T-helper 1 cell treated with Interleukin-12 subunit alpha and Interleukin-12 subunit beta and Interleukin-4 antibody, amounts not matched to agents 30 ng/mL and 1 ng/mL, for 36 hours (primary cell): ENCODE results near the gene CEP44. TPM values are rescaled to one million over a fixed set of nuclear protein-coding genes. Genes with fewer than 3 reads are reported as not detected.
"Not testable (repeated sequence)": the region's sequence is repeated elsewhere in the genome, so short reads cannot be mapped to it uniquely, and the experiment has no call there.

ENCODE experiments used
- intact Hi-C: fragments of 100-400 bp; cut with micrococcal nuclease; formaldehyde crosslinking; loops from one replicate; pipeline ENCODE4 v1.15.1; 2024
- total RNA-seq: library from RNA; stranded (reverse); gene quantifications from 2 replicates; pipeline ENCODE4 v1.2.3, GENCODE V29; 2022

Gene CEP44, protein sequence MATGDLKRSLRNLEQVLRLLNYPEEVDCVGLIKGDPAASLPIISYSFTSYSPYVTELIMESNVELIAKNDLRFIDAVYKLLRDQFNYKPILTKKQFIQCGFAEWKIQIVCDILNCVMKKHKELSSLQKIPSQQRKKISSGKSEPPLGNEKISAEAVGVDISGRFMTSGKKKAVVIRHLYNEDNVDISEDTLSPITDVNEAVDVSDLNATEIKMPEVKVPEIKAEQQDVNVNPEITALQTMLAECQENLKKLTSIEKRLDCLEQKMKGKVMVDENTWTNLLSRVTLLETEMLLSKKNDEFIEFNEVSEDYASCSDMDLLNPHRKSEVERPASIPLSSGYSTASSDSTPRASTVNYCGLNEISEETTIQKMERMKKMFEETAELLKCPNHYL
- total RNA-seq = 15.2 and 15.6 TPM in 2 replicates

DNA sequence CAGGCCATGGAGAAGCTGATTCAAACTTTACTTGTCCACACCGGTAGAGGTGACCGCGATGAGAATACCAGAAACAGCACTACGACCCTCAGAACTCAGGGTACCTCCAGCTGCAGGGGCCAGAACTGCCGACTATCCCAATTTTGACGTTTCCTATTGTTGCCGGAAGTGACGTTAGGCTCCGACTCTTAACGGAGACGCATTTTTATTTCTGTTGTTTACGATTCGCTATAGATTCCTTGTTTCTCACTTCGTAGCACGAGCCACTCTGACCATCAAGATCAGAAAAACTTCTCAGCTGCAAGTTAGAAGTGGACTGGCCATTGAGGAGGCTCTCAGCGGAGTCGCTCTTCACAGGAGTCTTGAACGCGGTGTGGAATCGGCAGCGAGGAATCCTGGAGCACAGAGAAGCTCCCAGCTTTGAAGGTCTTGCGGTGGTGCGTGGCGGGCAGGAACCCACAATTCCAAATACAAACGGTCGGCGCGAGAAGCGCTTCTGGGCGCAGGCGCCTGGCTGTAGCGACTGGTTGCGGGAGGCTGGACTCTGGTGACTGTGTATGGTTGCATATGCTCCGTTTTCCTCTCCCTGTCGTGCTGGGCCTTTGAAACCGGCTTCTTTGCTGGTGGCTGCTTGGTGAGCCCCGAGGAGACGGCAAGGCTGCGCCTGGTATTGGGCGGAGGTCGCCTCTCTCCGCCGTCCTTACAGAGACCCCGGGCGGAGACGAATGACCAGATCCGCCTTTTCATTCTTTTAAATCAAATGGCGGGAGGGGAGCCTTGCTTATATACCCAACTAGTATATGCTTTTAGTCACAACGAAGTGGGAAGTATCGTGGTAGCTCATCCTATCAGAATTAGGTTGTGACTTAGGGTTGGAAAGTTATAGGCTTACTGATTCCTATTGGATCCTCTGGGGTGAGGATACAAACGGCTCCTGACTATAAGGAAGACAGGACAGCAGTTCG is at the start of gene CEP44, which contains the start of gene FBXO8:
CEP44 (plus strand) TSS at position 405 of the 965 bp plus-strand sequence. CDS start 15,211 bp downstream, outside the sequence.
FBXO8 (minus strand) TSS at position 161 of the 965 bp plus-strand sequence. CDS start 20,575 bp downstream, outside the sequence.
- intact Hi-C loops = loop anchor here (1.0 to 10.0 kb wide), 12 partner anchors 36 to 1912 kb away; partner anchors contain the start of genes HMGB2, HPGD, SAP30 and SPATA4

DNA sequence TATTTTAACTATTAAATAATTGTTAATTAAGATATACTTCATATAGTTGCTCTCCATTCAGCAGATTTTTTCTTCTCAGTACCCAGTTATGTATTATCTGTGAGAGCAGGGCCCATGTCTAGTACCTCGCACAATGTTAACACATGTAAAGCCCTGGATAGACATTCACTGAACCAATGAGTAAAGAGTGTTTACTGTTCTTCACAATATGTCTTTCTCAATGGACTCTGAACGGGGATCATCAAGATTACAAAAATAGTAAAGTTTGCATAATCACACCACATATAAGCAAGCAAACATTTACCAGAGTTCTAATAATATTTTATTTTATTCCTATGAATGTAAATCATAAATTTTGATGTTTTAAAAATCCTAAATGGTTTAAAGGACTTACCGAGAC is 47.4 kb upstream of the CEP44 start:
- intact Hi-C loops = no loop called here

DNA sequence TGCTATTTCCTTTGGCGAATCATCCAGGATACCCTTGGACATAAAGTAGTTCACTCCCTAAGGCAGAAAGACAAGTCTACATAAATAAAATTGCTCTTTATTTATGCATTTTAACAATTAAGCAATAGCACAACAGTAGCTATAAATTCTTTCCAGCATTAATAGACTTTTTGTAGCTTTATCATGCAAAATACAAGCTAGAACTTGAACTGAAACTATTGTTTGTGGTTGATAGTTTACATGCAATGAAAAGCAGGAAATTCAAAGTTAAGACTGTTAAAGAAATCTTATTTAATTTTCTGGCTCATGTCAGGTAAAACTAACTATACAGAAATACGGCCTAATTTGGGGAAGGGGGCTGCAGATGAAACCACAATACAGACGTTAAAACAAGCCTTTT is 42.5 kb upstream of the CEP44 start:
- intact Hi-C loops = no loop called here

DNA sequence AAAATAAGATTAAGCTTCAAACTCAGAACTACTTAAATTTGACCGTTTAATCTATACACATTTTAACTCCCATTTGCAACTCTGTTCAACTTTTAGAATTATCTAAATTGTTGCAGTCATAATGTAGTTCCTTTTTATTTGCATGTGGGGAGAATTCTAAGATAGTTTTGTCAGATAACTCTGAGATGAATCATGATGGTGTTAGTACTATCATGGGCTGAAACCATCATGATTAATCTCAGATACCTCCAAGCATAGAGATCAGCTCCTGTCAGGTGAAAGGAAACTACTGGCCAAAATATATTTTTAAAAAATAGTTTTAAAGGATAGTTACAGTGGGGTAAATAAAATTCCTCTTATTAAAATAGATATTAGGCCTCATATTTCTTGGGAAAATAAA is 39.3 kb upstream of the CEP44 start:
- intact Hi-C loops = no loop called here

DNA sequence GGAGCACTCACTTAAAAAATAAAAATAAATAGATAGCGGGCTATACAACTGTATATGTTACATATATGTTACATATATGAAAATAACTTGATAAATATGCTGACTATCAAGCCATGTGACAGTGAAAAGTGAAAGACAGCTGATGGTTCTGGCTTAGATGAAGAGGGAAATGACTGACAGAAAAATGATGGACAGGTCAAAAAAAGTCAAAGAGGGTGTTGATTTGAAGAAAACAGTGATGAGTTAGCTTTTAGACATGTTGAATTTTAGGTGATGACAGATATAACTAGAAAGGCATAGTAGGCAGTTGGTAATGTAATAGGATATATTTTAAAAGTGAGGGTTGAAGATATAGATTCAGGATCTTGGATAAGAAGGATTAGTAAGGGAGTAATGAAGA is 38.0 kb upstream of the CEP44 start:
- intact Hi-C loops = no loop called here

DNA sequence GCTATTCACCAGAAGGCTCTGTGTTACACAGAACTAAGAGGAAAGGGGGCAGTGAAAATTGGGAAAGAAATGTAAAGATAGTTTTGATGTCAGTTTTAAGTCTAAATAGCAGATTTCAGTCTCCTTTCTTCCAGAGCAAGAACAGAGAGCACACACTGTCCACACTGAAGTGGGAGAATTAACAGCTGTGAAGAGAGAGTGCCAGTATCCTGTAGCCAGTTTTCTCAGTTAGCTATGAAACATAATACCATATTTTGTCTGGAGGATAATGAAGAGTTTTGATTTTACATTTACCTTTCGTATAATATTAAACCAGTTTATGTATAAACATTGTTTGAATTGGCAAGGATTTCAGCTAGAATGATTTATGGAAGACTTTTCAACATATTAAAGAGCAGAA is 35.3 kb upstream of the CEP44 start:
- intact Hi-C loops = no loop called here

DNA sequence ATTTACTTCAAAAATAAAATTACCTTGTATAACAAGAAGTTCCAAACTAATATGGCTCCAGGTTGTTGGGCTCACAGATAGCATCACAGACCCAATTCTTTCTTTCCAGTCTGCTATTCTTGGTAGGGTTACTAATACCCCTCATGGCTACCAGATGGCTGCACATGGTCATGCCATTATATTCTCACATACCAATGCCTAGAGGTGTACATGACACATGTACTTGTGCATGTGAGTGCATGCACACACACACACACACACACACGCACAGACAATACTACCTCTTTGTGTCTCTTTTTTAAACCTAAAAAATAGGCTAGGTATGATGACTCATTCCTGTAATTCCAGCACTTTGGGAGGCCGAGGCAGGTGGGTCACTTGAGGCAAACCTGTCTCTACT is 31.3 kb upstream of the CEP44 start:
- intact Hi-C loops = no loop called here

DNA sequence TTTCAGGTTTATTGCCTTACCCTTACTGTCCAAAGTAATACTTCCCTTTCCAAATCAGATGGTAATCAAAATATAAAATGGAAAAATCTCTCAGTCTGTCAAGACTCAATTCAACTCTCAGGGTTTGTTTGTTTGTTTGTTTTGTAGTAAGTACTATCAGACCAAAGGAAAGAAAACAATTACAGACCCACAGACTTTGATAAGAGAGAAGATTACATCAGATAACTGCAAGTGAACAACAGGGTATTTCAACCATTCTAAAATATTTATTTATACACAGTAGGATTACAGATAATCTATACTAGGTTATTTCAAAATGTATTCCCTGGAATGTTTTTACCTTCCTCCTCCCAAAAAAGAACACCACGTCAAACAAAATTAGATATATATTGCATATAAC is 29.1 kb upstream of the CEP44 start:
- intact Hi-C loops = no loop called here

DNA sequence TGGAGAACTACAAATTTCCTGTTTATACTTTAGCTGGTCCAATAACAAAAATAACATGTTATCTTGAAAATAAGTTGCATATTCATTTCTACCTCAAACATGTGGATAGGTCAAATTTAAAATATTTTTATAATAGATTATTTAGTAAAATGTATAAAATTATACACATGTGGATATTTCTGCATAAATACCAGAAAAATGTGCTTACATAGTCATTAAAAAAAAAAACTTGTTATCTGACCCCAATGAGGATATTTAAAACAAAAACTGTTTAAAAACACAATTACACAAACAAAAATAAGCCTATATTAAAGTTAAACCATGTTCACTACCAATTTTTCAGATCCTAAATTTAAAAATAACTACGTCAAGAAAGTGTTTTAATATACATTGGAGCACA is 28.3 kb upstream of the CEP44 start:
- intact Hi-C loops = no loop called here

DNA sequence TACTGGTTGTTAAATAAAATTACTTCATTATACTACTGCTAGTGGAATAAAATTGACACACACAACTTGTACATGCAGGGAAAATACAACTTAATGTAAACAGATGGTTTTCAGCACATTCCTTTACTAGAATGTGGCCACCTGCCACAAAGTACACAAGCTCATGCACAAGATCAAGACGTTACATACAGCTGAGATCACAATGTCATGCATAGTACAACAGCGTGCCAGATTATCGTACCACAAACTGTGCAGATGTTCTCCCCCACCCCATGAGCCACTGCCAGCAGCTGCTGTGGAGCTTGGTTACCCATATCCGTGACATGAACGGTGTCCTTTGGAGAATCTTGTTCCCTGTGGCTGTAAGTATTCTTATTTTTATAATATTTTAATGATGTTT is 27.9 kb upstream of the CEP44 start:
- intact Hi-C loops = no loop called here

DNA sequence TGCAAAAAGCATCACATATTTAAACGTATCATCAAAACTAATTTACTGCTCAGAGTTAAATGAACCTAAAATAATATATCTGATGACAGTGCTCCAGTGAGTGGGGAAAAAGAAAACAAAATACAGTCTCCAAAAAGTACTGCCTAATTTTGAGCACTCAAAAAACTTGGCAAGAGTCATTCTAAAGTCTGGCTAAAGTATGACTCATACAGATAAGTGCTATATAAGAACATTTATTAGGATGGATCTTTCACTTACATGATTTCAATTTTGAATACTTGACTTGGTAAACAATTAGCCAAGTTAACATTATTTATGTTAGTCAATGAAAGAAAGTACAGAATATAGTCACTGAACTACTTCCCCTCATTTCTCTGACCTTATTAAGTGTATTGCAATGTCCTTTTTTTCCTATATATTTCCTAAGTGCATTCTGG is 27.4 kb upstream of the CEP44 start:
- intact Hi-C loops = no loop called here

DNA sequence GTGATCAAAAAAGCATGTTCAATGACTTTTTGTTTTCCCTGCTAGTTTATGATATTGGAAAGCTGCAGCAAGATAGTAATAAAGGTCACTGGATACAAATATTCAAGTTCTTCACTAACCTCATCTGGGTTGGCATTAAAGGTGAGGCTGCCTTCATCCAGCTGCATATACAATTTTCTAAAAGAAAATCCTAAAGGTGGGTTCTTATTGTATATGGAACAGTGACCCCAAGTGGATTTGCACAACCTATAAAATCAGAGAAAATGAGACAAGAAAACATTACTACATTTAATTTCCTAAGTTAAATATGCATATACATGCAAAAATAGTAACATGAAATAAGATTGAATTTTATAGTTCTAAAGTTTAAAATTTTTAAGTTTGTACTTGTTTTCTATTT is 24.1 kb upstream of the CEP44 start:
- intact Hi-C loops = no loop called here

DNA sequence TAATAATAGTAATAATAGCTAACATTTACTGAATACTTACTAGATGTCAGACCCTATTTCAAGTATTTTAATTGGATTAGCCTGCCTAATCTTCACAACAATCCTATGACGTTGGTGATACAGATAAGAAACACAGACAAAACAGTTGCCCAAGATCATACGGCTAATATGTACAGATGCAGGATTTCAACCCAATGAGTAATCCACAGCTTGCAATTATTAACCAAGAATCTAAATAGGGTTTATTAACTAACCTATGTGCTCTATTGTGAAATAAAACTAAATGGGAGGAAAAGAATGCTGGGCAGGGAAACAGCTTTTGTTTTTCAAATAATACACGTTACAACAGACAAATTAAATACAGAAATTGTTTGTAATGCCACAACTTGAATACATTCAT is 23.6 kb upstream of the CEP44 start:
- intact Hi-C loops = no loop called here

DNA sequence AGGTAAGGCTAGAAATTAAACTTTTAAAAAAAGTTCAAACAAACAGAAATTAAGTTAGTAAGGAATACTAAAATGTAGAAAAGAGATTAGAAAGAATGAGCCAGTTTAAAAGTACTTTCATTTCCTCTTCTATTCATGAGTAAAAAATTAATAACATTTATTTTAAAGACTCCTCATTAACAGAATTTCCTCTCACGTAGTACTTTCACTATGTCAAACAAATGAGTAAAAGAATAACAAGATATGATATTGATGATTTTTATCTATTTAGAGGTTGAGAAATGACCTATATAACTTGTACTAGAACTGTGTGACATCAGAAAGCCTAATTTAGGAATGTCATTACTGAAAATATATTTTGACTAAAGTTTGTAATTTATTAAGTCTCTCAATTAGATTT is 22.3 kb upstream of the CEP44 start:
- intact Hi-C loops = not testable (repeated sequence)

DNA sequence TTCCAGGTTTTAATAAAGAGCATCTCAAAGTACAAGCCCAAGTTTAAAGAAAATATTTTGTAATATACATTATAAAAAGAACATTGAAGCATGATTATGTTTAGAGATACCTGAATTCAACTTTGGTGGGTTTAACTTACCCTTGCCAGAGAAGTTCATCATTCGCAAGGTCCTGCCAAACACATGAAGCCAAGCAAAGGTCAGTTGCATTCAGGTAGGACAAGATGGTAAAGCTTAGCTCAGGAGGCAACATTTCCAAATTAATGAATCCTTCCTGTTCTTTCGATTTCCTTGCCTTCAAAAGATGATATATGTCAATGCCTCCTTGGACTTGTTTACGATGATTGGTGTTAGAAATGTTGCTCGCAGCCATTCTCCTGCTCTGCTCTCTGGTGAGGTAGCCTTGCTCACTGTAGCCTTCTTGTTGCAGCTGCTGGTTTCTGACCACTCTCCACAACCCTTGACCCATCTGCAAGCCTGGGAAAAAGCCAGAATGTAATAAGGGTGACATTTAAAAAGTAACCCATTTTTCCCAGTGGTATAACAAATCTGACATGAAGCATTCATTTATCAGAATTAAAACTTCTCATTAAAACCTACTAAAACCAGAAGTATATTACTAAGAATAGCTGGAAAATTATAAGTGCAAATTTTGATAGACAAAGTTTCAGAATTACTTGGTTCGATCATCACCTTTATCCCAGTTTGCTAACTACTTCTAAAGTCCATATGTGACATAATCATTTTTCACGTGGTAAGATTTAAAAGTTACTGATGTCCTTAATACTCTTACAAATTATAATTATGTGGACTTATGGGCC is 20.9 kb upstream of the CEP44 start:
- intact Hi-C loops = no loop called here

DNA sequence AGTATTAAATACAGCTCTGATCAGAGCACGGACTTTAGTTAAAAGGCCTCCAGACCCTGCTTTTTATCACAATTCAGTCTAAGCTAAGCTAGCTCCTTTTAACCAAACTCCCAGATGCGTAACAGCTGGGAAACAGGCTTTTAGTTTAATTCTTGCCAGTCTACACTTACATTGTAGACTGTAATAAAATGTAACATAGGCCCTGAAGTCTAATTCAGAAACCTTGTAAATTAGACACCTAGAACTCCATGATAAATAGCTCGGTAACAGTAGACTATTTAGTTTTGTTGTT is 20.3 kb upstream of the CEP44 start:
- intact Hi-C loops = no loop called here

DNA sequence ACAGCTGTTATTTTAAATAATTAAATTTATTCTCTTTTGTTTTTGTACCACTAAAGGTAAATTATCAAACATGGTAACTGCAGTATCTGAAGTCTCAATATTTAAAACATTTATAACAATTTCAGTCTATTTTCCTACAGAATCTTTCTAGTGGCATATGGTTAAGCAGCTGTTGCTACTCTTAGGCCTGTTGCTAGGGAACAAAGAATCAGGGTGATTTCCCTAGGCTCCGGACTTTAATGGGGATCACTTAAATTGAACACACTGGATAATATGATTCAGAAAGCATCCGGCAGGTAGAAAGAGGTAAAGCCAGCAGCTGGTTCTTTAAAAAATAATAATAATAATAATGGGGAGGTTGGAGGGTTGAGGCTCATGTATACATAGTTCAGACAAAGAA is 17.8 kb upstream of the CEP44 start:
- intact Hi-C loops = no loop called here

DNA sequence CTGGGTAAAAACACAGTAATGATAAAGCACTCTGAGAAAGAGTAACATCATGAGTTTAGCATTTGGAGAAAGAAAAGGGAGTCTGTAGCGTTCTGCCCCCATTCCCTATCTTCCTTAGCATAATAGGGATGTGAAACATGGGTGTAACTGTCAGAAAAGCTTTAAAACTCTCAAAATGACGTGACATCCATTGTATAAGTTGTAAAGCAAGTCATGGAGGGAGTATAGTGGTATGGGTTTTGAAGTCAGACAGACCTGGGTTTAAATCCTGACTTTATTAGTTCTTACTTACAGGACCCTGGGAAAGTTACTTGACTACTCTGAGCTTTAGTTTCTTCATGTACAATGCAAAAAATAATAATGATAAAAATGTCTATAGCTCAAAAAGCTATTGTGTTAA is 17.3 kb upstream of the CEP44 start:
- intact Hi-C loops = no loop called here

DNA sequence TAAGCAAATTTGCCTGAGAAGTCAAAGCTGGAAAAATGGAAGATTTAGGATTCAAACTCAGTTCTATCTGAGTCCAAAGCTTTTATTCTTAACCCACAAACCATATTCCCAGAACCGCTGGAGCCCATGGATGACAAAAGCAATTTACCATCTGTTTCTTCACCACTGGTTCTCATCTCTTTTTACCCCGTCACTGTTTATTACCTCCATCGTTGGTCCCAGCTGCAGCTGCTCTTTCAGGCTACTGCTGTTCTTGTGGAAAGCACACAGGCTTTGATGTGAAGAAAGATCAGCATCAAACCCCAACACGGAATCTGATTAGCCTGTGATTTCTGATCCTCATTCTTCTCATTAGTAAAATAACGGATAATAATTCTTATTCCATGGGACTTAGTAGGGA is 9.8 kb upstream of the CEP44 start:
- intact Hi-C loops = no loop called here

DNA sequence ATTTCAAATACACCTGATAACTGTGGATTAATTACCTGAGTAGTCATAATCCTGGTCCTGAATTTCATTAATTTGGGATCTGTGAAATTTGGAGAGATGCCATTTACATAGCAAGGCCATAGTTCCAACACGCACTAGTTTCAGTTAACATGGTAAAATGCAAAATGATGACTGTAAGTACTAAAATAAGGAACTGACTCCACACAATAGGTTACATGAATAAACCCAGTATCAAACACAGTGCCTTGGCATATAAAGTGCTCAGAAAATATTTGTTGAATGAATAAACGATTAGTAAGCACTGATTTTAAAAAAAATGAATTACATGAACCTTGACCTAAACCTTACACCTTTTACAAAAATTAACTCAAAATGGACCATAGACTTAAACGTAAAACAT is 9.3 kb upstream of the CEP44 start:
- intact Hi-C loops = no loop called here

DNA sequence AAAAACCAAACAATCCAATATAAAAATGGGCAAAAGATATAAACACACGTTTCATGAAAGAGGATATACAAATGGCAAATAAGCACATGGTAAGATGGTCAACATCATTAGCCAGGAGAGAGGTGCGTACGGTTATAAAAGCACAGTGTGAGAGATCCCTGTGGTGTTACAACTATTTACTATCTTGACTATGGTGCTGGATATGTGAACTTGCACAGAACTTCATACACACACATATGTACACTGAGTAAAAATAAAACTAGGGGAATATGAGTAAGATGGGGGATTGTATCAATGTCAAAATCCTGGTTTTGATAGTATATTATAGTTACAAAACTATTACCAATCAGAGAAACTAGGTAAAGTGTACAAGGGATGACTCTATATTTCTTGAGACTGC is 8.6 kb upstream of the CEP44 start:
- intact Hi-C loops = no loop called here
